Right lobe of liver (tissue), 4 donors: ENCODE data around the gene TIMM44.

Experiments used
- CTCF ChIP-seq, 4 donors: fragments of 200-600 bp in 3 of 4; fragments of 450-650 bp in 1 of 4; IDR thresholded peaks; one replicate each; pipeline versions ENCODE4 v1.5.1 to v1.8.0; 2016 to 2022; ENCODE audit warnings: antibody characterized with exemption in 4 of 4, mild to moderate bottlenecking in 2 of 4
- POLR2A ChIP-seq: fragments of 450-650 bp; IDR thresholded peaks from one replicate; pipeline ENCODE4 v1.6.1; 2017; ENCODE audit warnings: antibody characterized with exemption, mild to moderate bottlenecking
- donor health status: DM: no; HTN: no; CAD: no.
- donor health status: DM: no; HTN: no; CAD: no.
- donor health status: DM: no; HTN: yes; CAD: no.

GRCh38 chr19:7977021-7977722, 33.7 kb upstream of the TIMM44 start:
- TF ChIP-seq CTCF (IDR thresholded peaks at IDR 0.05) (no peak), POLR2A (no peak)
